ENCODE measurements around the gene CD72. TPM values are rescaled to one million over a fixed set of nuclear protein-coding genes. Genes with fewer than 3 reads are reported as not detected.

CD72 gene
- total and polyA plus RNA-seq, 2 donors (not counting 1 experiment from before 2014, with no cell fraction given) = 1.00 to 2.8 TPM

DNA sequence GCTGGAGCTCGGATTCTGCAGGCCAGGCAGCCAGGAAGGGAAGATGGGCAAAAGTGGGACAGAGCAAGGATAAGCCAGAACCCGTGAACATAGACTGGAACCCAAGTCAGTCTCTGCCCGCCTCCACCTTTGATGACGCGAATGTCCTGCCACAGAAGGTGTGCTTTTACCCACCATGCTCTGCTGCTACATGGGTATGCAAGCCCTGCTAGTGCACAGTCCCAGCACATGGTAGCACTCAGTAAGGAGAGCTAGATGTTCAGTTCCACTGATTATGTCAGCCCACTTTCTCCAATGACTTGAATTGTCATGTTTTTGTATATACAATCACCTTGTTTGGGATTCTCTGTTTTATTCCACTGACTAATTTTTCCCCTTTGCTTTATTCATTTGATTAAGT, 11.4 kb upstream of the CD72 start:
- Histone ChIP-seq H3K9me3 (ENCODE audit: control insufficient read depth, insufficient read depth, low read depth, low read length) (no peaks in the 10 kb centered on the region), H3K27ac (ENCODE audit: insufficient read depth, low read length) (no peak overlapping the region), H2AFZ (ENCODE audit: low read length) (no peak overlapping the region), H3K79me2 (ENCODE audit: control insufficient read depth, insufficient read depth, low read length) (no peaks in the 10 kb centered on the region), H3K4me2 (ENCODE audit: extremely low read depth, insufficient read depth, low read length) (no peak overlapping the region), H4K20me1 (ENCODE audit: control insufficient read depth, extremely low read depth, insufficient read depth, low read length) (no peaks in the 10 kb centered on the region), H3K4me3 (replicated peaks in 1 of 4; ENCODE audit: control extremely low read depth in 1 of 4, insufficient read depth in 1 of 4, low read depth in 3 of 4, low read length in 4 of 4) (no peak overlapping the region), H3K36me3 (ENCODE audit: control insufficient read depth, insufficient read depth, low read length) (no peaks in the 10 kb centered on the region), H3K27me3 (ENCODE audit: control insufficient read depth, insufficient read depth, low read length) (no peaks in the 10 kb centered on the region), H3K9ac (ENCODE audit: insufficient read depth, low read length) (no peak overlapping the region), H3K4me1 (ENCODE audit: control insufficient read depth, extremely low read depth, insufficient read depth, low read length) (no peaks in the 10 kb centered on the region)
- TF ChIP-seq, protein P1, sequence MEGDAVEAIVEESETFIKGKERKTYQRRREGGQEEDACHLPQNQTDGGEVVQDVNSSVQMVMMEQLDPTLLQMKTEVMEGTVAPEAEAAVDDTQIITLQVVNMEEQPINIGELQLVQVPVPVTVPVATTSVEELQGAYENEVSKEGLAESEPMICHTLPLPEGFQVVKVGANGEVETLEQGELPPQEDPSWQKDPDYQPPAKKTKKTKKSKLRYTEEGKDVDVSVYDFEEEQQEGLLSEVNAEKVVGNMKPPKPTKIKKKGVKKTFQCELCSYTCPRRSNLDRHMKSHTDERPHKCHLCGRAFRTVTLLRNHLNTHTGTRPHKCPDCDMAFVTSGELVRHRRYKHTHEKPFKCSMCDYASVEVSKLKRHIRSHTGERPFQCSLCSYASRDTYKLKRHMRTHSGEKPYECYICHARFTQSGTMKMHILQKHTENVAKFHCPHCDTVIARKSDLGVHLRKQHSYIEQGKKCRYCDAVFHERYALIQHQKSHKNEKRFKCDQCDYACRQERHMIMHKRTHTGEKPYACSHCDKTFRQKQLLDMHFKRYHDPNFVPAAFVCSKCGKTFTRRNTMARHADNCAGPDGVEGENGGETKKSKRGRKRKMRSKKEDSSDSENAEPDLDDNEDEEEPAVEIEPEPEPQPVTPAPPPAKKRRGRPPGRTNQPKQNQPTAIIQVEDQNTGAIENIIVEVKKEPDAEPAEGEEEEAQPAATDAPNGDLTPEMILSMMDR (conservative IDR thresholded peaks at IDR 0.05 in 1 of 2, IDR thresholded peaks at IDR 0.05 in 1 of 2; ENCODE audit: low read depth in 1 of 2, low read length in 2 of 2) = no peak
- TF ChIP-seq EZH2 (IDR thresholded peaks at IDR 0.05; ENCODE audit: low read length, missing control alignments) = no peak
- no peak for DNase-seq (ENCODE audit: low read depth in 2 of 2)

DNA sequence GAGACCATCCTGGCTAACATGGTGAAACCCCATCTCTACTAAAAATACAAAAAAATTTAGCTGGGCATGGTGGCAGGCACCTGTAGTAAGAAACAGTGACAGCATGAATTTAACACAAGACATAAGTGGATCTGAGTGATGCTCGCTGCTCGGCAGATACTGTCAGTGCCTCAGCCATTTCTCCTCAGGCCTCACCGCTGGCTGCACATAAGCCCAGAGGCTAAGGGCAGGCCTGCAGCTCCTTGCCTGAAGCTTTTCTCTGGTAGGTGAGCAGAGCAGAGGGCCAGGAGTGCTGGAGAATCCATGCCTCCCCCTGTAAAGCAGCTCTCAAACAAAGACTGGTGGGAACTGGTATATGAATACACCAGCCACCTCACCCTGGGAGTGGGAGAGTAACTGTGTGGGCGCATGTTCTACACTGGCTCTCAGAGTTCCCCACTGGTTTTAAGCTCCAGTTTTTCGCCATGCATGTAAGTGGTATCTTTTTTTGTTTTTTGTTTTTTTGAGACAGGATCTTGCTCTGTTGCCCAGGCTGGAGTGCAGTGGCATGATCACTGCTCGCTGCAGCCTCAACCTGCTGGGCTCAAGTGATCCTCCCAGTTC, 10.3 kb upstream of the CD72 start:
- no peak overlapping the region for H3K27ac ChIP-seq (ENCODE audit: insufficient read depth, low read length)
- H3K4me2 ChIP-seq (ENCODE audit: extremely low read depth, insufficient read depth, low read length) = no peak overlapping the region
- TF ChIP-seq, protein P1 (conservative IDR thresholded peaks at IDR 0.05 in 1 of 2, IDR thresholded peaks at IDR 0.05 in 1 of 2; ENCODE audit: low read depth in 1 of 2, low read length in 2 of 2) = no peak
- no peak for TF ChIP-seq EZH2 (IDR thresholded peaks at IDR 0.05; ENCODE audit: low read length, missing control alignments)
- H3K4me3 ChIP-seq (replicated peaks in 1 of 4; ENCODE audit: control extremely low read depth in 1 of 4, insufficient read depth in 1 of 4, low read depth in 3 of 4, low read length in 4 of 4) = no peak overlapping the region
- no peaks in the 10 kb centered on the region for H3K79me2 ChIP-seq (ENCODE audit: control insufficient read depth, insufficient read depth, low read length)
- no peaks in the 10 kb centered on the region for H3K4me1 ChIP-seq (ENCODE audit: control insufficient read depth, extremely low read depth, insufficient read depth, low read length)
- H3K9me3 ChIP-seq (ENCODE audit: control insufficient read depth, insufficient read depth, low read depth, low read length) = no peaks in the 10 kb centered on the region
- H2AFZ ChIP-seq (ENCODE audit: low read length) = no peak overlapping the region
- no peaks in the 10 kb centered on the region for H3K36me3 ChIP-seq (ENCODE audit: control insufficient read depth, insufficient read depth, low read length)
- H4K20me1 ChIP-seq (ENCODE audit: control insufficient read depth, extremely low read depth, insufficient read depth, low read length) = no peaks in the 10 kb centered on the region
- H3K27me3 ChIP-seq (ENCODE audit: control insufficient read depth, insufficient read depth, low read length) = no peaks in the 10 kb centered on the region
- H3K9ac ChIP-seq (ENCODE audit: insufficient read depth, low read length) = no peak overlapping the region
- no peak for DNase-seq (ENCODE audit: low read depth in 2 of 2)

DNA sequence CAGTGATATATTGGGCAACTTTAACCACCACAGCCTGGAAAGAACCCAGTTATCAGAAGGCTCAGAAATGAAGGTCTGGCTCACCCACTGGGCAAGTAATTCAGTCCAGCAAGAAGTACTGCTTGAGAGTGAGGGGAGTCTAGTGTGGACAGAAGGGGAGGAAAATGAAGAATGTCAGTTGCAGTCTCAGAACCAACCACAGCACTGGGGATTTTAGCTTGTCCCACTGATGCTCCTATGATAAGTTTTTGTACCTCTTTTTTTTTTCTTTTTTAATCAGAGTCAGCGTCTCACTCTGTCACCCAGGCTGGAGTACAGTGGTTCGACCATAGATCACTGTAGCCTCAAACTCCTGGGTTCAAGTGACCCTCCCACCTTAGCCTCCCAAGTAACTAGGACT, 9.4 kb upstream of the CD72 start:
- no peak for DNase-seq (ENCODE audit: low read depth in 2 of 2)
- H4K20me1 ChIP-seq (ENCODE audit: control insufficient read depth, extremely low read depth, insufficient read depth, low read length) = no peaks in the 10 kb centered on the region
- no peaks in the 10 kb centered on the region for H3K9me3 ChIP-seq (ENCODE audit: control insufficient read depth, insufficient read depth, low read depth, low read length)

More for the DNA sequence above, 9.4 kb upstream of the CD72 start:
- no peak for TF ChIP-seq EZH2 (IDR thresholded peaks at IDR 0.05; ENCODE audit: low read length, missing control alignments)
- TF ChIP-seq, protein P1 (conservative IDR thresholded peaks at IDR 0.05 in 1 of 2, IDR thresholded peaks at IDR 0.05 in 1 of 2; ENCODE audit: low read depth in 1 of 2, low read length in 2 of 2) = no peak
- Histone ChIP-seq H3K4me3 (replicated peaks in 1 of 4; ENCODE audit: control extremely low read depth in 1 of 4, insufficient read depth in 1 of 4, low read depth in 3 of 4, low read length in 4 of 4) (no peak overlapping the region), H3K4me1 (ENCODE audit: control insufficient read depth, extremely low read depth, insufficient read depth, low read length) (no peaks in the 10 kb centered on the region), H2AFZ (ENCODE audit: low read length) (no peak overlapping the region), H3K27ac (ENCODE audit: insufficient read depth, low read length) (no peak overlapping the region), H3K36me3 (ENCODE audit: control insufficient read depth, insufficient read depth, low read length) (no peaks in the 10 kb centered on the region), H3K9ac (ENCODE audit: insufficient read depth, low read length) (no peak overlapping the region), H3K4me2 (ENCODE audit: extremely low read depth, insufficient read depth, low read length) (no peak overlapping the region), H3K79me2 (ENCODE audit: control insufficient read depth, insufficient read depth, low read length) (no peaks in the 10 kb centered on the region), H3K27me3 (ENCODE audit: control insufficient read depth, insufficient read depth, low read length) (no peaks in the 10 kb centered on the region)
